Measurements from ENCODE around the gene HNRNPA2B1.
"Not testable (repeated sequence)": the region's sequence is repeated elsewhere in the genome, so short reads cannot be mapped to it uniquely, and the experiment has no call there.

The HNRNPA2B1 gene

DNA sequence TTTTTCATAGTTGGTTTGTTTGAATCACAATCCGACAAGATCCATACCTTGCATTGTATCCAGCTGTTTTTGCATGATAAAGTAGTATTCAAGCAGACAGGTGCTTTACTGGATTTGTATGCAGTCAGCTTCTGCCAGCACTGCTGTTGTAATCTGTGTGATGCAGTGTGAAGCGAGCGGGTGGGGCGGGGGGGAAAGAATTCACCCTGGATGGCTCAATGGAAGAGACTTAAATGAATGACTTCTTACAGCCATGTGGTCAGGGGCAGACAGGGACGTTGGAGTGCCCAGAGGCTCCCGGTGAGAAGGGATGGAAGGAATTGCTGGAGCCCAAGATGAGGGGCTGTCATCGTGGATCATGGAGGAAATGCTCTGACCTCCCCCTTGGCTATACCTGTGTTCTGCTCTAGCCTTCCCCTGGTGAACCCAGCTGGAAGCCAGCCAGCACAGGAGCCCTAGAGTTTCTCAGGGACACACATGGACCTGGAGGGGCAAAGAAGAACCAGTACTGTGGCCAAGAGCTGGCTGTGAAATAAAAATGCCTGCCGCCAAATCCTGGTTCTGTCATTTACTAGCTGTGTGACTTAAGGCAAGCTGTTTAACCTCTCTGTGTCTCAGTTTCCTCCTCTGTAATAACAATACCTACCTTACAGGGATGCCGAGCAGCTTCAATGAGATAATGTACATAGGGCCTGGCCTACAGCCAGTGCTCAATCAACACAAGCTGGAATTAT is 34.4 kb downstream of the HNRNPA2B1 start:
- no peak for DNase-seq (ENCODE audit: low read depth)

- DNase-seq (ENCODE audit: low read depth): not testable (repeated sequence)
These were observed 36.7 kb downstream of the HNRNPA2B1 start for GRCh38 chr7:26163804-26164203.

- DNase-seq (ENCODE audit: low read depth): no peak
These were observed 38.1 kb downstream of the HNRNPA2B1 start for GRCh38 chr7:26162431-26162830.

DNA sequence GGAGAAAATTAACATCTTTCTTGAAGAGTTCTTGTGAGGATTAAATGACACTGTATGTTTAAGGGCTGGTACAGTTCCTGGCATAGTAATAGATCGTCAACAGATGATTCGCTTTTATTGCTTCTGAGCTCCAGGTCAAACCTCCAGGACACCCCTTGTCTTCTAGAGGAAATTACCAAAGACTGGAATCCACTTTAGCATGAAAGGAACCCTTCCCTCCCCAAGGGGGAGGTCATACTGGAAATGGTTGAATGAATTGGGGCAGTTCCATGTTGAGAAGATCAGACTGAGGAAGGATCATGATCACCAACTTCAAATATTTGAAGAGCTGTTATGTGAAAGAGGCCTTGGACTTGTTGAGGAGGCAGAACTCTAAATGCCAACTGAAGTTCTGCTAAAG is 39.6 kb downstream of the HNRNPA2B1 start:
- DNase-seq (ENCODE audit: low read depth): no peak

DNA sequence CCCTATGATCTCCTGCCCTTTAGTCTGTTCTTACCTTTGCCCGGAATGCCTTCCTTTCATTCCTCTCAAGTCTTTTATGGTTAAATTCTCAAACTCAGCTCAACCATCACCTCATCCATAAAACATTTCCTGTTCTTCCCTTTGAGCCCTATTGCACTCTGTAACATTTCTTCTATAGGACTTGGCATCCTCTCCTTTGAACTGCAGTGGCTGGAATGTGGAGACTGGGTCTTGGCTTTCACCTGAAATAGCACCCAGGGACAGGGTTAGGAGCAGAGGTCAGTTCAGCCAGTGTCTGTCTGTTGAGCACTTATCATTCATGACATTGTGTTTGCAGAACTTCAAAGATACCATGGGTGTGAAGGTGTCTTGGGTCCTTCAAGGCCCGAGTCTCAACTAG is 41.3 kb downstream of the HNRNPA2B1 start:
- no peak for DNase-seq (ENCODE audit: low read depth)

GRCh38 chr7:26157520-26158105 is 42.9 kb downstream of the HNRNPA2B1 start:
- no peak for DNase-seq (ENCODE audit: low read depth)

DNA sequence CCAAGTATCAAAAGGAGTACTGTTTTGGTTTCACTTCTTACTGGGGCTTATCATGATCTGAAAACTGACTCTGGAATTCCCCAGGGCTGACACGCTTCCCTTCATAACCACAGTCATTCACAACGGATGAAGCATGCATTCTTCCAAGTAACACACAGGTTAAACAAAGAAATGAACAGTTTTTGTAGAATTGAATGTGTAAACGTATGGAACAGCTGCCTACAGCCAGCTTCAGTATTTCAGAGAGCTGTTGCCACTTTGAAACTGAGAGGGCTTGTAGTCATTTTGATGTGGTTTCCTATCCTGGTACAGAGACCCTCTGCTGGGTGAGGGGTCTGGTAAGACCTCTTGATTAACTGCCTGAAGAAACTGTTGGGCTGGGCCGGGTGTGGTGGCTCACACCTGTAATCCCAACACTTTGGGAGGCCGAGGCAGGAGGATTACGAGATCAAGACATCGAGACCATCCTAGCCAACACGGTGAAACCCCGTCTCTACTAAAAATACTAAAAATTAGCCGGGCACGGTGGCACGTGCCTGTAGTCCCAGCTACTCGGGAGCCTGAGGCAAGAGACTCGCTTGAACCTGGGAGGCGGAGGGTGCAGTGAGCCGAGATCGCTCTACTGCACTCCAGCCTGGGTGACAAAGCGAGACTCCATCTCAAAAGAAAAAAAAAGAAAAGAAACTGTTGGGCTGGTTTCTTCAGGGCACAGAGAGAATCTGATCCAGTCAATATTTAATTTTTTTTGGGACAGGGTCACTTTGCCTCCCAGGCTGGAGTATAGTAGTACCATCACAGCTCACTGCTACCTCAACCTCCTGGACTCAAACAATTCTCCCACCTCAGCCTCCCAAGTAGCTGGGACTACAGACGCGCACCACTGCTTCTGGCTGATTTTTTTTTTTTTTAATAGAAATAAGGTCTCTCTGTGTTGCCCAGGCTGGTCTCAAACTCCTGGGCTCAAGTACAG is 43.8 kb downstream of the HNRNPA2B1 start:
- peak; percentile 50 for DNase-seq (ENCODE audit: low read depth)

GRCh38 chr7:26155531-26156375 is 44.8 kb downstream of the HNRNPA2B1 start:
- no peak for DNase-seq (ENCODE audit: low read depth)

DNA sequence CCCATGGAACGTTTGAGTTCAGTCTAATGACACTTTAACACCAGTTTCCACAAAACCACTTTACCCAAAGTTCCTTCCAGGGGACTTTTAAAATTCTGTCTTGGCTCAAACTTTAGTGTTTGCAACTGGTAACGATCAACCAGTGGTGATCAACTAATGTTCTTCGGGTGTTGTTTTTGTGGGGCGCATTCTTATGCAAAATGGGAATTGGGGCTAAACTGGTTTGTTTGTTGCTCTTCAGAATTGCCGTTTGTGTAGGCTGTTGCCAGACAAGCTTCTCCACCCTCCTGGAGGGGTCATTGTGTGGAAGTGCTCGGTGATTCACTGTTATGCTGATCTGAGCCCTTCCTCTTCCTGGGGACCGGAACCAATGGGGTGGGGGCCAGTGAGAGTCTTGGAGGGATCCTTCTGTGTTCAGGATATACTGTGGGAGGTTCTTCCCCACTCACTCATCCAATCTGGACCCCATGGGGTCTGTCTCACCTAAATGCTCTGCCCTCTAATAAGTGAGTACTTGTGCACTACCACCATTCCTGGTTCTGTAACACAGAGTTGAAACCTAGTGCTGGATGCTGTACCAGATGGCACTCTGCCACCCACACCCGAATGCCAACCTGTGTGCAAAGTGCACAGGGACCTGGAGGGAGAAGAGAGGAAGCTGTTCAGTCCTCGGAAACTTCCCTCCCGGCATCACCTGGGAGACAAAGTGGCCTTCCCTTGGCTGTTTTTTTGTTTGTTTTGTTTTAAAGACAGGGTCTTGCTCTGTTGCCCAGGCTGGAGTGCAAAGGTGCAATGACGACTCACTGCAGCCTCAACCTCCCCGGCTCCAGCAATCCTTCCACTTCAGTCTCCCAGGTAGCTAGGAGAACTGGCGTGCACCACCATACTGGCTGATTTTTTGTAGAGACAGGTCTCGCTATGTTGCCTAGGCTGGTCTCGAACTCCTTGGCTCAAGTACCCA is 46.4 kb downstream of the HNRNPA2B1 start:
- DNase-seq (ENCODE audit: low read depth): no peak

GRCh38 chr7:26153241-26153822 is 47.2 kb downstream of the HNRNPA2B1 start:
- DNase-seq (ENCODE audit: low read depth): no peak

- DNase-seq (ENCODE audit: low read depth): not testable (repeated sequence)
These were observed 47.7 kb downstream of the HNRNPA2B1 start for GRCh38 chr7:26152782-26153240.

GRCh38 chr7:26151953-26152781 is 48.4 kb downstream of the HNRNPA2B1 start, which contains the start of gene NFE2L3:
TSS of gene NFE2L3 (plus strand) at chr7:26152198. CDS start at chr7:26152499, 301 bp downstream.
- DNase-seq (ENCODE audit: low read depth): peak; percentile 27

- DNase-seq (ENCODE audit: low read depth): no peak
These were observed 48.9 kb downstream of the HNRNPA2B1 start for GRCh38 chr7:26151650-26151952.

DNA sequence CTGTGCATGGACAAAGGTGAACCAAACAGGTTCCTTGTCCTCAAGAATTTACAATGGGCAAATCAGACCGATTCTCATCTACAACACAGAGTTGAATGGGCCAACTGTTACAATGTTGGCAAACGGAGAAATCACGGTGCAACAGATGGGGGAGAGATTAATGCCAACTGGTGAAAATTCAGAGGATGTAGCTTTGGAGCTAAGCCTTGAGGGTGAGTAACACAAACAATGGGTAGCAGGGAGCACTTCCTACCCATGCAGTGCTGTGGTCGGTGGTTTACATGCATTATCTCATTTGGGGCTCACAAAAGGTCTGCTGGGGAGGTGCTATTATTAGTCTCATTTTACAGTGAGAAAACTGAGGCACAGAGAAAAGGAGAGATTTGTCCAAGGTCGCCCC is 49.5 kb downstream of the HNRNPA2B1 start:
- no peak for DNase-seq (ENCODE audit: low read depth)

DNA sequence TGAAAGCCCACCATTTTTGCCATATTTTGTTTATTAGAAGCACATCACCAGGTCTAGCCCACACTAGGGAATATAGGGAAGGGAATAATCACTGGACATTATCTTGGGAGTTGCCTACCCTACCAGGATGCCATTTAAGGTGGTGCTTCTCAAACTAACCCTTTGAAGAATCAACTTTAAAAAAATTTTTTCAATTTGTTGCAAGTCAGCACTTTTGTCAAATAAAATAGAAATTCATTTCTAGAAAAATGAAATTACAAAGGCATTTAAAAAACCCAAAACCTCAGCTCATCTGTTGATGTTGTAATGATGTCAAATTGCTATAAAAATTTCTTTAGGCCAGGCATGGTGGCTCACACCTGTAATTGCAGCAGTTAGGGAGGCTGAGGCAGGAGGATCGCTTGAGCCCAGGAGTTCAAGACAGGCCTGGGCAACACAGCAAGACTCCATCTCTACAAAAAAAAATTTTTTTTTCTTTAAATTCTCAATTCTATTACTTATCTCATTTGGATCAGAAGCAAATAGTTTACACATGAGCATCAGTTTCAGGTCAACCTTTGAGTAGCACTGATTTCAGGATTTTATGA is 51.1 kb downstream of the HNRNPA2B1 start:
- no peak for DNase-seq (ENCODE audit: low read depth)

DNA sequence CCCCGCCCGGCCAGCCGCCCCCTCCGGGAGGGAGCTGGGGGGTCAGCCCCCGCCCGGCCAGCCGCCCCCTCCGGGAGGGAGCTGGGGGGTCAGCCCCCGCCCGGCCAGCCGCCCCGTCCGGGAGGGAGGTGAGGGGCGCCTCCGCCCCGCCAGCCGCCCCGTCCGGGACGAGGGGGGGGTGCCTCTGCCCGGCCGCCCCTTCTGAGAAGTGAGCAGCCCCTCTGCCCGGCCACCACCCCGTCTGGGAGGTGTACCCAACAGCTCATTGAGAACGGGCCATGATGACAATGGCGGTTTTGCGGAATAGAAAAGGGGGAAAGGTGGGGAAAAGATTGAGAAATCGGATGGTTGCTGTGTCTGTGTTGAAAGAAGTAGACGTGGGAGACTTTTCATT is 52.2 kb downstream of the HNRNPA2B1 start:
- not testable (repeated sequence) for DNase-seq (ENCODE audit: low read depth)

GRCh38 chr7:26147646-26148306 is 52.8 kb downstream of the HNRNPA2B1 start:
- DNase-seq (ENCODE audit: low read depth): not testable (repeated sequence)

DNA sequence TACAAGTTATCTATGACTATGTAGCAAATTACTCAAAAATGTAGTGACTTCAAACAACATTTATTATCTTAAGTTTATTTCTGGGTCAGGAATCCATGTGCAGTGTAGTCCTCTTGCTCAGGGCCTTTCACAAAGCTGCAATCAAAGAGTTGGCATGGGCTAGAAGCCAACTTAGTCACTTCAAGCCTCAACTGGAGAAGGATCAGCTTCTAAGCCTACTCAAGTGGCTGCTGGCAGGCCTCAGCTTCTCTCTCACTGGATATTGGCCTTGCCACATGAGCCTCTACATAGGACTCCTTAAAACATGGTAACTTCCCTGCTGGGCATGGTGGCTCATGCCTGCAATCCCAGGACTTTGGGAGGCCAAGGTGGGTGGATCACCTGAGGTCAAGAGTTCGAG is 53.5 kb downstream of the HNRNPA2B1 start:
- DNase-seq (ENCODE audit: low read depth): no peak
